GM18868 (cell line): ENCODE measurements around the gene SDF4.

Experiments used
- ATAC-seq: cut with Tn5 transposase; IDR thresholded peaks from one replicate; pipeline ENCODE4 v1.9.1; 2021; ENCODE audit warnings: mild to moderate bottlenecking, moderate library complexity; ENCODE audit not compliant: unreplicated experiment

SDF4 gene

DNA sequence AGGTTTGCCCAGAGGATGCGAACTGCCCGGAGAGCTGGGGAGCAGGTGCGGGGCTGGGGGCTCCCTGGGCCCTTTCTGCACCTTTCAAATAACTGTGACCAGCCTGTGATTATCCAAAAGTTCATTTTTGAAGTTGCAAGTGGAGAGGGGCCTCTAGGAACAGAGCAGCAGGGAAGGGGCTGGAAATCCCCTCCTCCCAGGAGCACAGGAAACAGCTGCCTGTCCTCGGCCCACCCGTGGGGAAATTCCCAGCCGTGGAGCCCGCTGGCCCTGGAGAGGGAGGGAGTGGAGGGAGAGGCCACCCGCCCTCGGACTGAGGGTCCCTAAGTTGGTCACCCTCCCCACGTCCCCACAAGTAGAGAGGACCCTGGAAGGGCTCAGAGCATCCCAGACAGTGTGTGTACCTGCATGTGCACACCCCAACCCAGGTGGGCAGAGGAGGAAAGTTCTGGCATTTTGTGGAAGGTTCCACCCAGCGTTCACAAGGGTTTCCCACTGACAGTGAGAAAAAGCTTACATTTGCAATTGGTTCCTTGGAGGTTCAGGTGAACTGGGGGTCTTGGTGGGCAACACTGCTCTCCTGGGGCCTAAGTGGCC lies 16.6 kb downstream of the SDF4 start:
- no peak for ATAC-seq

DNA sequence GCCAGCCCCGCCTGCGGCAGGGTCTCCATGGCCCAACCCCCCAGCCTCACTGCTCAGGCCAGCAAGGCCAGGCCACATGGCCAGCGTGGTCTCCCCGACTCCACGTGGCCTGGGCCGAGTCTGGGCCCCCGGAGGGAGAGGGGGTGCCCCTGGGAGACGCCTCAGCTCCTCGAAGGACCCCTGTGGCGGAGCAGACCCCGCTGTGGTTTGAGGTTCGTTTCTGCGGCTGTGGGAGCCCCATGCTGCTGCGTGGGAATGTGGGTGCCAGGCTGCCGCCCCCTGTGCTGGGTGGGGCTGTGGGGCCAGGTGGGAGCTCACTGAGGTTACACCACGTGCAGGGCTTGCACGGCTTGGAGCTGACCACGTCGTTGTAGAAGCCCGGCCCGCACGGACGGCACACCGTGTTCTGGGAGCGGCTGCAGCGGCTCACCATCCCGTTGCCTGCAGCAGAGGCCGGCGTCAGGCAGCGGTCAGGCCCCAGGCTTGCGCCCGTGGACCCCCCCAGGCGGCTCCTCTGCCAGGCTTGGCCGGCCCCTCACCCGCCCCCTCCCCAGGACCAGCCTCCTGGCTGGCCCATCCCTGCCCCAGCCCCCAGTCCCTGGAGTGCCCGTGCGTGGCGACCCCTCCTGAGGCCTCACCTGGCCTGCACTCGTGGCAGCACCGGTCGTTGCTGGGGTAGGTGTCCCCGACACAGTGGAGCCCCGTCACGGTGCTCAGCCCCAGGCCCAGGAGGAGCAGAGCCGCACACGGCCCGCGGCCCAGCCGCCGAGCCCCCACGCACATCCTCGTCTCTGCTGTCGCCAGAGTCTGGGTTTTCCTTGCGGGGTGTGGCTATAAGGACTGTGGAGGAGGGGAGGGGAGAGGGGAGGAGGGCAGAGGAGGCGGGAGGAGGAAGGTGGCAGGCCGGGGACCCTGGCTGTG lies 18.2 kb downstream of the SDF4 start, which contains the start of gene TNFRSF4:
TNFRSF4 (minus strand) TSS at position 809 of the 921 bp plus-strand sequence; CDS start at position 783, 26 bp downstream.
- no peak for ATAC-seq

DNA sequence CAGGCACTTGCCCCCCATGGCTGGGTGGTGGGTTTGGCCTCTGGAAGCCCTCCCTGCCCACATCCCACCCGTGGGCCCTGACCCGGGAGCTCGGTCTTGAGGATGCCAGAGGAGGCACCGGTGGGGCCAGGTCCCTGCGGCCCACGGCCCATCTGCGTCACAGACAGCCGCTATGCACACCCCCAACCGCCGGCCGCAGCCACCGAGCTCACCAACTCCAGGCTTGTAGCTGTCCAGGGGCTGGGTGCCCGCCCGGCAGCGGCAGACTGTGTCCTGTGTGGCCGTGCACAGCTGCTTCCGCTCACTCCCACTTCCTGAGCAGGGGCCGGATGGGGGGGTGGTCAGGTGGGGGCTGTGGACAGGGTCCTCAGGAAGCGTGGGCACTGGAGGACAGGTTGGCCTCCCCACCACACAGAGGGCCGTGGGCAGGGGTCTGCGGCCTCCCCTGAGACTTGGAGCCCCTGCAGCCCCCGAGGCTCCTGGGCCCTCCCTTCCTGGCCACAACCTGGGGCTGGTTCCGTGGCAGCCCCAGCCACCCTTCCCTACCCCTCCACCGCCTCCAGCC lies 18.9 kb downstream of the SDF4 start:
- ATAC-seq = no peak

DNA sequence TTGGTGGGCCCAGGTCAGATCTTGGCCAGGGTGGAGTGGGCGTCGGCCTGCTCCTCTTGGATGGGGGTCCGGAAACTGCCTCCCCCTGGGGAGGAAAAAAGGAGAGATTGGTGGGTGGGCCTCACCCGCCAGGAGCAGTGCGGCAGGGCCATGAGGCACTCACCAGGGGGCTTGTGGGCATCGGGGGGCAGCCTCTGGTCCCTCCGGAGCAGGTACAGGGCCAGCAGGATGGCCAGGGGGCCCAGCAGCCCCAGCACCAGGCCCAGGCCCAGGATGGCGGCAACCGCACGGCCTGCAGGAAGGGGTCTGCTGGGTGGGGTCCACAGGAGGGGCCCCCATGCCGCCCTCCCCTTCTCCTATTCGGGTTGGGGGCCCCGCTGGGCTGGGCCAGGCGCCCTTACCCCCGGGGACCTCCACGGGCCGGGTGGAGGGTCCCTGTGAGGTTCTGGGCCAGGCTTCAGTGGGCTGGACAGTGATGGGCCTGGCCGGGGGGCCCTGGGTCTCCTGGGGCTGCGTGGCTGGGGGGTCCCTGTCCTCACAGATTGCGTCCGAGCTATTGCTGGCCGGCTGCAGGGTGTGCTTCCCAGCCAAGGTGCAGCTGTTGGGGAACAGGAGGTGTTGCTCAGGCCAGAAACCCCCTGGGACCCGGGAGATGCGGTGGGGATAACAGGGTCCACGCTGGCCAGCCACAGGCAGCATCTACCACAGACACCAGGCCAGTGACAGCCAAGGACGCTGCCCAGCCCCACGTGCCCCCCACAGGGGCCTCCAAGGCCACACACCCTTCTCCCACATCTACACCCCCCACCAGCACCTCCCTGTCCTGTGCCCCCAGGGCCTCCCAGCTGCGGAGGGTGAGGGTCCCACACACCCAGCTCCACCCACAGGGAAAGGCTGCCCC lies 20.0 kb downstream of the SDF4 start:
- ATAC-seq = no peak

DNA sequence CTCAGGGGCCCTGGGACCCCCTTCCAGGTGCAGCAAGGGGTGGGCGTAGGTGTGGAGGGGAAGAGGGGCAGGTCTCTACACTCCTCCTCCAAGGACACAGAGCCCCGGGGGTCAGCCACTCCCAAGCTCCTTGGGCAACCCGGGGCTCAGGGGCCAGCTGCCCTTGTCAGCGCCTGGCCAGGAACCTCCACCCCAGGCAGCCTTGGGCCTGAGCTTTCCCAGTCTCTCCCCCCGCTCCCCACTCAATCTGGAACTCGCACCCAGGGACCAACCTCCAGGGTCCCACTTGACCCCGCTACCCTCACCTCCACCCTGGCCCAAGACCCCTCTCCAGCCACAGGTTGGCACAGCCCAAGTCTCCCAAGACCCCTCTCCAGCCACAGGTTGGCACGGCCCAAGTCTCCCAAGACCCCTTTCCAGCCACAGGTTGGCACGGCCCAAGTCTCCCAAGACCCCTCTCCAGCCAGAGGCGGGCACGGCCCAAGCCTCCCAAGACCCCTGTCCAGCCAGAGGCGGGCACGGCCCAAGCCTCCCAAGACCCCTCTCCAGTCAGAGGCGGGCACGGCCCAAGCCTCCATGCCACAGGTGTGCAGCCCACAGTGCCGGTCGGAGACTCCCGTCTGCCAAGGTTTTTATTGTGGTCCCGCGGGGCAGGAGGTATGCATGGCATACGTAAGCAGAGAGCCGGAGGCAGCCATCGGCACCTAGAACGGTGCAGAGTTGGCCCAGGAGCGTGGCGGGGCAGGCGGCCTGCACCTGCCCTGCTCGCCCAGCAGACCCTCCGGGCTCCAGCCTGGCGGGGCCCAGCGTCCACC lies 20.9 kb downstream of the SDF4 start:
- no peak for ATAC-seq

DNA sequence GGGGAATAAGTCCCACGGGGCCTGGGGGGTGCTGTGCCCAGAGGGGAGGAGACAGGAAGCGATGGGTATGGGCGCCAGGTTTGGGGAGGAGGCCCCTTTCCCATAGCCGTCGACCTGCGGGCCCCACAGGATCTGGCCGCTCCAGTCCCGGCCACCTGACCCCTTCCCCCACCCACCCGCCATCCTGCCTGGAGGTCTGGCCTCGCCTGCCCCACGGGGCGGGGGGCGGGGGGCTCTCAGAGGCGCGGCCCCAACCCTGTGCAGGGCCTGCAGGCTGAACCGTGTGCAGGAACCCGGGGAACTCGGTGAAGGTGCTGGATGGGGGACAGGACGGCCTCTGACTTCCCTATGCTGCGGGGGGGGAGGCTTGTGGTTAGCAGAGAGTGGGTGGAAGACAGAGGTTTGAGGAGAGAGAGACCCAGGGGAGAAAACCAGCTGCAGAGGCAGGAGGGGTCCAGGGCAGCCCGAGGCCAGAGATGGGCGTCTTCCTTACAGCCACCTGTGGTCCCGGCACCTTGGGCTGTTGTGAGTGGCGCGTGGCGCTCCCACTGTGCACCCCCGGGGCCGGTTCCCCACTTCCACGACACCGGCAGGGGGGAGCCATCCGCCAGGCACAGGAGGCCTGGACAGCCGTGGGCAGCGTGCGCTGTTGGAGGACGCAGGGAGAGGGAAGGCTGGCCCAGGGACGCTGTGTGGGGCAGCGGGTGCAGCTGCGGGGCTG lies 22.9 kb downstream of the SDF4 start:
- no peak for ATAC-seq

DNA sequence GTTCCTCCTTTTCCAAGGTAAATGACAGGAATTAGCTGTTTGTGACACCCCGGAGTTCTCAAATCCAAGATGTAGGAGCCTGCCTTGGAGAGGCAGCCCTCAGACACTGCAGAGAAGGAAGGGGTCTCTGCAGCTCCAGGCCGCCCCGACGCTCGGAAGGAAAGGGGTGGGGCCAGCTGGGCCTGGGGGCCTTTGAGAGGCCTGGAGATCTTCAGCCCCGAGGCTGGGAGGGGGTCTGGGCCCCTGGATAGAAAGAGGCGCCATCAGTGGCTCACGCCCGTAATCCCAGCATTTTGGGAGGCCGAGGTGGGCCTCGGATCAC lies 24.3 kb downstream of the SDF4 start:
- ATAC-seq = no peak

DNA sequence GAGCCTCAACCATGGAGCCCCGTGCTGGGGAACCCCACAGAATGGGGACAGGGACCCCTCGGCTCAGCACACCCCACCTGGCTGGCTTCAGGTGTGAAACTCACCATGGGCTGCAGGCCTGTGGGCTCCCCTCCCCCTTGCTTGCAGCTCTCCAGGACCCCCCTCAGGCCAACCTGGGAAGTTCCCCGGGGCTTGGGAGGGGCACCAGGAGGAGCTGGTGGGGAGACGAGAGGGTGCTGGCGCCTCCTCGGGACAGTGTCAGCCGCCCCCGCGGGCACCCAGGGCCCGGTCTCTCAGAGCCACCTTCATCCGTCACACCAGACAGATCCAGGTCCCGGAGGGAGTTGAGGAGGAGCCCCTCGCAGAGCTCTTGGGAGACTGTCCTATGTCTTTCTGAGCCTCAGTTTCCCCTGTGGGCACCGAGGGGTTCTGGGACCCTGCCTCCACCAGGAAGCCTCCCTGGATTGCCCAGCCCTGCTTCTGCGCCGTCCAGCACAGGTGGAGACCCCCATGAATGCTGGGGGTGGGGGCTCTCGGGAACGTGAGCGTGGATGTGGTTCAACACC lies 24.8 kb downstream of the SDF4 start:
- ATAC-seq = no peak

DNA sequence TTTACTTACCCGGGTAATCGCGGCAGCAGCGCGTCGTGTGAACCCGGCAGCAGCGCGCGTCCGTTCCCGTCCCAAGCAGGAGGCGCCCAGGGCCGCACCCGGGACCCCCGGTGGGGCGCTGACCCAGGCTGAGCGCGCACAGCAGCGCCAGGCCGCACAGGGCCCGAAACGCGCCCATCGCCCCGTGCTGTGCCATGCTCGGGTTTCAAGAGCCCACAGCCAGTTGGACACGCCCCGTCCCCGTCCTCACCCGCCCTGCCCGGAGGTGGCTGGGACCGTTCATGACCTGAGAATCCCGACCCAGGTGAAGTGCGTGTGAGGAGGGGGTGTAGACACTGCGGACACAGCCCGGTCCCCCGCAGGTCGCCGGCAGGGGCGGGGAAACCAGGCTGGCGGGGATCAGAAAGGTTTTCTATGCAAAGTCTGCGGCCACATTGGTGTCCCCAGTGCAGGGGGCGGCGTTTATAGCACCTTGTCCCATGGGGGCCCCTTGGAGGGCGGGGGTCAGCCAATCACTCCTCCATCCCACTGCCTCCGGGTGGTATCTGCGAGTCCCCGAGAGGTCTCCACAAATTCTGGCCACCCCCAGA lies 25.3 kb downstream of the SDF4 start, which contains the start of gene TNFRSF18:
TNFRSF18 (minus strand) TSS at position 217 of the 590 bp plus-strand sequence; CDS start at position 196, 21 bp downstream.
- no peak for ATAC-seq

DNA sequence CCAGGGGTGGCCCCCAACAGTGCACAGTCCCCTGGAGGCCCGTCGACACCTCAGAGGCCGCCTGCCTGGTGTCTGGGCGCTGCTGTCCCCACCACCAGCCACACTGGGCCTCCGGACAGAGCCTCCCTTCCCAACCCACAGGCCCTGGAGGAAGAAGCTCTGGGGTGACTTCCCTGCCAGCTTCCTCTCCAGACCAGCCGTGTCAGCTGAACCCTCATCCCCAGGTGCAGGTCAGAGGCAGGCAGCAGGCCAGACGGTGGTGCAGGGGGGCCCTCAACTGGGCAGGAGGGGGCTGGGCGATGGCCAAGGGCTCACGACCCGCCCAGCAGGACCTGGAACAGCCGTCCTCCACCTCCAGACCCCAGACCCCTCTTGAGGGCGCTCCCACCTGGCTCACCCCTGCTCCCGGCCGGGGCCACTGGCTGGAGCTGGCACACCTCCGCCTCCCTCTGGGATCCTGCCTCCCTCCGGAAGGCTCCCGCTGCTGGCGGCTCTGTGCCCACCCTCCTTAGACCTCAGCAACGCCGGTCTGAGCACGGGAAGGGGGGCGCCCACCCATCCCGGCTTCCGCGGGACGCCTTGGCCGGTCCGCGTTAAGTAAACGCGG lies 25.9 kb downstream of the SDF4 start:
- ATAC-seq = no peak

DNA sequence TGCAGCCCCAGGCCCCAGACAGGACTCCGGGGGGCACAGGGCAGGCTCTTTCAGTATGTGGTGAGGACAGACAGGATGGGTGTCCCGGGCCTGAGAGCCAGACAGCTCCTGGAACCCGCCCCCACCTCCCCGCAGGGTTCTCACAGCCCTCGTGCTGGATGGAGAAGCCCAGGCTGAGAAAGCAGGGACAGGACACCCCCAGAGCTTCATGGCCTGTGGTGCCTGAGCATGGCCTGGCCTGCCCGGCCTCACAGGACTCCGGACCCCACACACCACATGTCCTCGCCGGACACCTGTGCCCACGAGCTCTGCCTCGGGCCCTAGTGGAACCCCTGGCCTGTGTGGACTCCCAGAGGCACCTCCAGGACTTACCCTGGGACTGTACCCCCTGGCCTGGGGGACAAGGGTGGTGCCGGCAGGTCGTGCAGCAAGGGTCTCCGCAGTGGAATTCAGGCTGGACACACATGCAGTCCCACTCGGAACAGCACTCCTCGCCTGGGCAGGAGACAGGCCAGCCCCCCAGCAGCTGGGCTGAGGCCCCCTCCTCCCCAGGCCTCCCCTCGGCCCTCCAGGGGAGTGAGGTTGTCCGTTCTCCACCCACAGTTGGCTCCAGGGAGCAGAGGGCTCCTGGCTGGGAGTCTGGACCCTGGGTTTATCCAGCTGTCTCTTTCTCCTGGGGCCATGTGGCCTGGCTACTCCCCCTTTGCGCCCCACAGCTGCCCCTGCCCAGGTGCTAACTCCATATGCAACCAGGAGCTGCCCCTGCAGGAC lies 26.6 kb downstream of the SDF4 start:
- ATAC-seq = no peak

DNA sequence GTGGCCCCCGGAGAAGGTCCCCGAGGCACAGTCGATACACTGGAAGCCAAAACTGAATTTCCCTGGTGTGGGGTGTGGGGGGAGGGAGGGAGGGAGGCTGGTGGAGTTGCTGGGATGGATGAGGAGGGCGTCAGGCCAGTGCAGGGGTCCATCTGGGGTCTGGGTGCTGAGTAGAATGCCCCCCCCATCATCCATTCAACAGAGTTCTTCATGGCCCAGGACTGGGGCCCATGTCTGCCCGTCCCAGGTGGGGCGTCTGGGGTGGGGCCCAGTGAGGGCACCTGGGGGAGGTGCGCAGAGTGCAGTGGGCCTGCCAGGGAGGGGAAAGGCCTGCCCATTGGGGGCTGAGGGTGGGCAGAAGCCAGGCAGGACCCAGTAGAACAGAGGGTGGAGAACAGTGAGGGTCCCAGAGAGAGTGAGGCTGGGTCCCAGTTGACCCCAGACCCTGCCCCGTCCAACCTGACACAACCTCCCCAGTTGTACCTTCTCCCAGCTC lies 27.3 kb downstream of the SDF4 start:
- ATAC-seq = no peak

DNA sequence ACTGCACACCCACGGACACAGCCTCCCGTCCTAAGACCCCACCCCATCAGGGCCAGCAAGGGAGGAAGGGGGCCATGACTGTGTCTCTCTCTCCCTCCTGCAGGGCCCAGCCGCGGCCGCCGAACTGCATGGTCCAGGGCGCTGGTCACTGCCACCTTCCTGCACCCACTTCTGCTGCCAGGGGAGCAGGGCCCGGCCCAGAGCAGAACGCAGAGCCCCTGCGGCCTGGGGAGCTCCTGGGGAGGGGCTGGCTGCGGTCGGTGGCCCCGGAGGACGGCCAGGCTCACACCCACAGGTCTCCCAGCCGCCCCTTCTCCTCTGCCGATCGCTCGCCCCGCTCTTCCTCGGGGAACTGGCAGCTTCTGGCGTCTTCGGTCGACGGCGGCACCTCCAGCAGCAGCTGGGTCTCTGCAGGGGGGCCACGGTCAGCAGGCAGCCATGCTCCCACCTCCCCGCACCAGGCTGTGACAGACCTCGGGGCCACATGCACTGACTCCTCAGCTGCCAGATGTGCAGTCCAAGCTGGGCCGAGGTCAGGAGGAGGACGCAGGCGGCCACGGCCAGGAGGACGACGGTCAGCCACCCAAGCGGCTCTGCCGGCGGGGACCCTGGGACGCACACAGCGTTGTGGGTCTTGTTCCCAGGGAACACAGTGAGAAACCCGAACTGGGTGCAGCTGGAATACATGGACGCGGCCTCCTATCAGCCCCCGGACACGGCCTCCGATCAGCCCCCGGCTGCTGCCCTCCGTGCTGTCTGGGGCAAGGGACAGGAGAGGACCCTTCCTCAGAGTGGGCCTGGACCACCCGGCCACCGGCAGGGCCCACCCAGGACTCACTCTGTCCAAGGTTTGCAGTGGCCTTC lies 28.0 kb downstream of the SDF4 start:
- ATAC-seq = no peak

DNA sequence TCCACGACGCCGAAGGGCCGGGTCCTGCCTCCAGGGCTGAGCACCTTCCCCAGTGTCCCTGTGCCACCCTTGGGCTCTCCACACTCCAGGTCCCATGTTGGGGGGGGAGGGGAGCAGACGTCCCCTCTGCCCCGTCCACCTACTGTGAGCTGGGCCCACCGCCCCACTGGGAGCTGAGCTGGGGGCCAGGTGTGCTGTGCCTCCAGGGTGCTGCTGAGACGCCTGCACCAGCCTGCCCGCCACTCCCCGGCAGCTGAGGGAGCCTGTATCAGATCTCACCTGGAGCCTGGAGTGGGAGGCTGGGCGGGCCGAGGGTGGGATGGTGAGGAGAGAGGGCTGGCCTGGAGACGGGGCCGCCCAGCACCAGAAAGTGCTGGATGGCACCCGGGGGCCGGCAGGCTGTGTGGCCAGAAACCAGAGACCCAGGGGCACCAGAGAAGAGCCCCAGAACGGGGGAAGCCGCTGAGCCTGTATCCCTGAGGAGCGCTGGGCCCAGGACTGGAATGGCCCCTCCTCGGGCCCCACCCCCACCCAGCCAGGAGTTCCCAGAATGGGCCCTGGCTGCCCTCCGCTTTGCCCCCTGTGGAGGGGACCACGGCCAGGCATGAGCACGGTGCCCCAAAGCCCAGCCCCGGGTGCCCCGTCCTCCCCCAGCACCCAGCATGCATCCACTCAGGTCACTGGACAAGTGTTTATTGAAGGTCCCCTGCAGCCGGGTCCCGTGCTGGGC lies 28.8 kb downstream of the SDF4 start:
- ATAC-seq = no peak

DNA sequence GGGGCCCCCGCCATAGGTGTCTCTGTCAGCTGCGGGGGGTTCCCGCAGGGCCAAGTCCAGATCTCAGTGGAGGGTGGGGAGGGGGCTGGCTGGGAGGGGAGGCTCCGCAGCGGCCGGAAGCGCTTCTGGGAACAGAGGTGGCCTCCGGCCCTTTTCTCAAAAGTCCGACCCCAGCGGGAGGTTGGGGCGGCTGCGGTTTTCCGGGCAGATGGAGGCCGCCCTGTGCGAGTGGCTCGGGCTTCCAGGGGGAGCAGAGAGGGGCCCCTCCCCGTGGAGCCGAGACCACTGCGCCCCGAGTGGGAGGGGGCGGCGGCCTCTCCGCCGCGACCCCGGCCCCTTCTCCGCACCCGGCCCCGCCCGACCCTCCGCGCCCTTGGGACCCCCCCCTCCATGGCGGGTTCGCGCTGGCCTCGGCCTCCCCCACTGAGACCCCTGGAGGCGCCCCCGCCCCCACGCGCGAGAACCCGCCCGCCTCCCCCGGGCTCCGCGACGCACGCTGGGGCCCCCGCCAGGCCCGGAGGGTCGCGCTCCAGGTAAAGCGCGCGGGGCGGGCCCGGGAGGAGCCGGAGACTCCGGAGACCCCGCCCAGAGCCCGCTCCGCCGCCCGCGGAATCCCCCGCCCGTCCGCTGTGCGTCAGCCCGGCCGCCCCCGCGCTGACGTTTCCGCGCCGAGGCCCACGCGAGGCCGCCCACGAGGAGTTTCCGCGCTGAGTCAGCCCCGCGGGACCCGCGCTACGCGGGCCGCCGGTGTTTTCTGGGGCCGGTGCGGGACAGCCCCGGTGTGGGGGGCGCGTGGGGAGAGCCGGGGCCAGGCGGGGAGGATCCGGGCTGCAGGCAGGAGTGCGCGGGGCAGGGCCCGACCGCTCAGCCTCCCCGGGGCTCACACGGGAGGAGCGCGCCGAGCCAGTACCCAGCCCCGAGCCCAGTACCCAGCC lies 30.7 kb downstream of the SDF4 start:
- ATAC-seq = peak; percentile 51
